GM12878 (cell line): ENCODE data around the gene STK16.

Experiments
- ATF7 ChIP-seq: fragments of 450-650 bp; IDR thresholded peaks from 2 replicates; pipeline ENCODE4 v1.6.1; 2016; ENCODE audit warnings: low read depth, mild to moderate bottlenecking
- CREB1 ChIP-seq: IDR thresholded peaks from 2 replicates; pipeline ENCODE4 v1.6.1; 2012; ENCODE audit warnings: low read depth, mild to moderate bottlenecking, inconsistent platforms
- CTCF ChIP-seq, 3 experiments: IDR thresholded peaks in 2 of 3; conservative IDR thresholded peaks in 1 of 3; 2 replicates each; pipeline ENCODE4 v1.5.1; 2011; ENCODE audit warnings: low read depth in 3 of 3, low read length in 3 of 3, mild to moderate bottlenecking in 3 of 3, control low read depth in 2 of 3, moderate library complexity in 2 of 3, inconsistent platforms in 1 of 3, mixed read lengths in 1 of 3; ENCODE audit not compliant: control insufficient read depth in 2 of 3, insufficient read depth in 1 of 3; ENCODE audit errors: extremely low read depth in 1 of 3
- EZH2 ChIP-seq: IDR thresholded peaks from 2 replicates; pipeline ENCODE4 v1.6.1; 2012; ENCODE audit warnings: low read depth, mild to moderate bottlenecking, control low read depth, inconsistent platforms, low read length, borderline replicate concordance; ENCODE audit not compliant: control insufficient read depth
- FOXM1 ChIP-seq: IDR thresholded peaks from 2 replicates; pipeline ENCODE4 v1.6.1; 2012; ENCODE audit warnings: low read depth, mild to moderate bottlenecking, inconsistent platforms, low read length, moderate library complexity
- NBN ChIP-seq: fragments of 450-650 bp; IDR thresholded peaks from 2 replicates; pipeline ENCODE4 v1.6.1; 2016
- NR2C1 ChIP-seq: fragments of 450-650 bp; IDR thresholded peaks from 2 replicates; pipeline ENCODE4 v1.6.1; 2017; ENCODE audit warnings: antibody characterized with exemption, mild to moderate bottlenecking, moderate library complexity
- POLR2AphosphoS5 ChIP-seq: IDR thresholded peaks from 2 replicates; pipeline ENCODE4 v1.6.1; 2011; ENCODE audit warnings: mild to moderate bottlenecking, low read length, inconsistent platforms
- RAD21 ChIP-seq: IDR thresholded peaks from 2 replicates; pipeline ENCODE4 v1.6.1; 2011; ENCODE audit warnings: mild to moderate bottlenecking, low read depth, low read length, moderate library complexity; ENCODE audit not compliant: insufficient read depth
- REST ChIP-seq: IDR thresholded peaks from 2 replicates; pipeline ENCODE4 v1.6.1; 2012; ENCODE audit warnings: mild to moderate bottlenecking, low read depth, low read length
- SUZ12 ChIP-seq: fragments of 200-600 bp; sonication (generic); IDR thresholded peaks from one replicate; pipeline ENCODE4 v1.6.1; 2018; ENCODE audit warnings: antibody characterized with exemption, mild to moderate bottlenecking; ENCODE audit not compliant: unreplicated experiment
- TF ChIP-seq, protein P1 (sequence below): fragments of 450-650 bp; IDR thresholded peaks from 2 replicates; pipeline ENCODE4 v1.6.1; 2016; ENCODE audit warnings: mild to moderate bottlenecking, moderate library complexity, borderline replicate concordance
- TF ChIP-seq, protein P2 (sequence below): IDR thresholded peaks from 2 replicates; pipeline ENCODE4 v1.6.1; 2011; ENCODE audit warnings: borderline replicate concordance, low read depth, mild to moderate bottlenecking, moderate library complexity, low read length; ENCODE audit not compliant: insufficient read depth, poor library complexity, severe bottlenecking

- no peak for TF ChIP-seq NR2C1
- no peak for TF ChIP-seq FOXM1
- TF ChIP-seq, protein P1, sequence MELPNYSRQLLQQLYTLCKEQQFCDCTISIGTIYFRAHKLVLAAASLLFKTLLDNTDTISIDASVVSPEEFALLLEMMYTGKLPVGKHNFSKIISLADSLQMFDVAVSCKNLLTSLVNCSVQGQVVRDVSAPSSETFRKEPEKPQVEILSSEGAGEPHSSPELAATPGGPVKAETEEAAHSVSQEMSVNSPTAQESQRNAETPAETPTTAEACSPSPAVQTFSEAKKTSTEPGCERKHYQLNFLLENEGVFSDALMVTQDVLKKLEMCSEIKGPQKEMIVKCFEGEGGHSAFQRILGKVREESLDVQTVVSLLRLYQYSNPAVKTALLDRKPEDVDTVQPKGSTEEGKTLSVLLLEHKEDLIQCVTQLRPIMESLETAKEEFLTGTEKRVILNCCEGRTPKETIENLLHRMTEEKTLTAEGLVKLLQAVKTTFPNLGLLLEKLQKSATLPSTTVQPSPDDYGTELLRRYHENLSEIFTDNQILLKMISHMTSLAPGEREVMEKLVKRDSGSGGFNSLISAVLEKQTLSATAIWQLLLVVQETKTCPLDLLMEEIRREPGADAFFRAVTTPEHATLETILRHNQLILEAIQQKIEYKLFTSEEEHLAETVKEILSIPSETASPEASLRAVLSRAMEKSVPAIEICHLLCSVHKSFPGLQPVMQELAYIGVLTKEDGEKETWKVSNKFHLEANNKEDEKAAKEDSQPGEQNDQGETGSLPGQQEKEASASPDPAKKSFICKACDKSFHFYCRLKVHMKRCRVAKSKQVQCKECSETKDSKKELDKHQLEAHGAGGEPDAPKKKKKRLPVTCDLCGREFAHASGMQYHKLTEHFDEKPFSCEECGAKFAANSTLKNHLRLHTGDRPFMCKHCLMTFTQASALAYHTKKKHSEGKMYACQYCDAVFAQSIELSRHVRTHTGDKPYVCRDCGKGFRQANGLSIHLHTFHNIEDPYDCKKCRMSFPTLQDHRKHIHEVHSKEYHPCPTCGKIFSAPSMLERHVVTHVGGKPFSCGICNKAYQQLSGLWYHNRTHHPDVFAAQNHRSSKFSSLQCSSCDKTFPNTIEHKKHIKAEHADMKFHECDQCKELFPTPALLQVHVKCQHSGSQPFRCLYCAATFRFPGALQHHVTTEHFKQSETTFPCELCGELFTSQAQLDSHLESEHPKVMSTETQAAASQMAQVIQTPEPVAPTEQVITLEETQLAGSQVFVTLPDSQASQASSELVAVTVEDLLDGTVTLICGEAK: no peak
- TF ChIP-seq EZH2: no peak
- TF ChIP-seq NBN: peak; percentile 90
- no peak for TF ChIP-seq CTCF (IDR thresholded peaks at IDR 0.05 in 2 of 3, conservative IDR thresholded peaks at IDR 0.05 in 1 of 3; ENCODE audit: control insufficient read depth in 2 of 3, extremely low read depth in 1 of 3, insufficient read depth in 1 of 3, low read depth in 3 of 3, low read length in 3 of 3)
- no peak for TF ChIP-seq RAD21
- TF ChIP-seq POLR2AphosphoS5: peak; percentile 33; the same call in 1 of the 2 replicates
- TF ChIP-seq ATF7: peak; percentile 77
- TF ChIP-seq, protein P2, sequence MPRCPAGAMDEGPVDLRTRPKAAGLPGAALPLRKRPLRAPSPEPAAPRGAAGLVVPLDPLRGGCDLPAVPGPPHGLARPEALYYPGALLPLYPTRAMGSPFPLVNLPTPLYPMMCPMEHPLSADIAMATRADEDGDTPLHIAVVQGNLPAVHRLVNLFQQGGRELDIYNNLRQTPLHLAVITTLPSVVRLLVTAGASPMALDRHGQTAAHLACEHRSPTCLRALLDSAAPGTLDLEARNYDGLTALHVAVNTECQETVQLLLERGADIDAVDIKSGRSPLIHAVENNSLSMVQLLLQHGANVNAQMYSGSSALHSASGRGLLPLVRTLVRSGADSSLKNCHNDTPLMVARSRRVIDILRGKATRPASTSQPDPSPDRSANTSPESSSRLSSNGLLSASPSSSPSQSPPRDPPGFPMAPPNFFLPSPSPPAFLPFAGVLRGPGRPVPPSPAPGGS: no peak
- TF ChIP-seq REST: no peak
- peak; percentile 76; the same call in 1 of the 2 replicates for TF ChIP-seq CREB1
- no peak for TF ChIP-seq SUZ12
These were observed 4.1 kb downstream of the STK16 start for GRCh38 chr2:219249203-219249980.
